Panc1 (cell line): ENCODE results near the gene ZNF407. TPM values are rescaled to one million over a fixed set of nuclear protein-coding genes. Genes with fewer than 3 reads are reported as not detected.

Source experiments
- ATAC-seq: fragments of 200-7000 bp; cut with Tn5 transposase; 2 replicates; pipeline ENCODE4 v1.9.1; 2020; ENCODE audit warnings: mild to moderate bottlenecking, moderate library complexity
- BruUV-seq: library from RNA; stranded (reverse); fragments of 400-500 nt; replicated peaks from 2 replicates; lab custom pipeline; 2021; lab: Mats Ljungman, UMichigan
- CTCF ChIA-PET: fragments of 300-600 bp; sonication (Branson Sonifier 250); formaldehyde crosslinking; loops from one replicate; lab custom pipeline; 2022; ENCODE audit warnings: antibody characterized with exemption; lab: Charles Lee
- POLR2A ChIA-PET: fragments of 300-600 bp; sonication (Branson Sonifier 250); formaldehyde crosslinking; loops from one replicate; lab custom pipeline; 2022; ENCODE audit warnings: antibody characterized with exemption; lab: Charles Lee
- DNase-seq: peaks from one replicate; pipeline ENCODE4 v3.0.0-alpha.2; 2010; ENCODE audit warnings: low read depth, low spot score
- H3K27ac ChIP-seq: 2 replicates; pipeline ENCODE4 v1.5.1; 2011; ENCODE audit warnings: mild to moderate bottlenecking, low read length, inconsistent platforms
- H3K27me3 ChIP-seq: fragments of 200-500 bp; sonication (Bioruptor generic); 2 replicates; pipeline ENCODE4 v1.6.0; 2014; ENCODE audit warnings: low read length, inconsistent platforms; ENCODE audit not compliant: control insufficient read depth, insufficient read depth
- H3K36me3 ChIP-seq: fragments of 200-500 bp; sonication (Bioruptor generic); 2 replicates; pipeline ENCODE4 v1.5.1; 2014; ENCODE audit warnings: inconsistent platforms, mild to moderate bottlenecking, low read length, moderate library complexity; ENCODE audit not compliant: control insufficient read depth, insufficient read depth
- H3K4me1 ChIP-seq: 2 replicates; pipeline ENCODE4 v1.5.1; 2011; ENCODE audit warnings: inconsistent platforms, mild to moderate bottlenecking, low read length, moderate library complexity; ENCODE audit not compliant: control insufficient read depth, insufficient read depth
- H3K4me3 ChIP-seq, 2 experiments: 2 replicates each; pipeline ENCODE4 v1.5.1; 2011 to 2012; ENCODE audit warnings: low read depth in 2 of 2, low read length in 2 of 2, mild to moderate bottlenecking in 2 of 2, inconsistent platforms in 1 of 2, moderate library complexity in 1 of 2
- H3K9me3 ChIP-seq: fragments of 200-500 bp; sonication (Bioruptor generic); 2 replicates; pipeline ENCODE4 v1.5.1; 2014; ENCODE audit warnings: low read depth, mild to moderate bottlenecking, inconsistent platforms, low read length, moderate library complexity; ENCODE audit not compliant: control insufficient read depth, insufficient read depth
- POLR2AphosphoS5 ChIP-seq: IDR thresholded peaks from 2 replicates; pipeline ENCODE4 v1.6.1; 2012; ENCODE audit warnings: mild to moderate bottlenecking, low read depth, low read length, moderate library complexity
- REST ChIP-seq, 2 experiments: IDR thresholded peaks; 2 replicates each; pipeline ENCODE4 v1.6.1; 2011 to 2012; ENCODE audit warnings: low read depth in 2 of 2, control low read depth in 1 of 2, low read length in 1 of 2, mild to moderate bottlenecking in 1 of 2, moderate library complexity in 1 of 2; ENCODE audit not compliant: insufficient read depth in 1 of 2
- SIN3A ChIP-seq: IDR thresholded peaks from 2 replicates; pipeline ENCODE4 v1.6.1; 2012; ENCODE audit warnings: low read depth, mild to moderate bottlenecking, low read length, moderate library complexity, borderline replicate concordance; ENCODE audit not compliant: insufficient read depth
- TCF7L2 ChIP-seq: IDR thresholded peaks from 2 replicates; pipeline ENCODE4 v1.6.1; 2011; ENCODE audit warnings: mild to moderate bottlenecking, low read depth, low read length, inconsistent platforms
- in situ Hi-C: cut with HindIII; loops from 2 replicates; pipeline ENCODE4 v1.10.0; 2016; ENCODE audit warnings: low sequenced_read_pairs, low pct_unique_long_range_greater_than_20kb
- intact Hi-C: fragments of 100-400 bp; cut with micrococcal nuclease; formaldehyde crosslinking; loops from one replicate; pipeline ENCODE4 v1.10.0; 2022; ENCODE audit not compliant: unreplicated experiment
- total RNA-seq: library from RNA; stranded (reverse); gene quantifications from one replicate; pipeline ENCODE4 v1.2.1, GENCODE V29; 2021; ENCODE audit not compliant: unreplicated experiment
- TF ChIP-seq, protein P1 (sequence below): fragments of 450-650 bp; IDR thresholded peaks from 2 replicates; pipeline ENCODE4 v1.5.1; 2017; ENCODE audit warnings: mild to moderate bottlenecking

ZNF407 gene
- total RNA-seq, 1 experiment from 2014 or later = 16.8 TPM

- BruUV-seq = no TSS peak
- TF ChIP-seq REST (IDR thresholded peaks at IDR 0.05; ENCODE audit: insufficient read depth in 1 of 2, low read depth in 2 of 2, low read length in 1 of 2) (no peak), TCF7L2 (no peak), POLR2AphosphoS5 (no peak), SIN3A (no peak)
- TF ChIP-seq, protein P1, sequence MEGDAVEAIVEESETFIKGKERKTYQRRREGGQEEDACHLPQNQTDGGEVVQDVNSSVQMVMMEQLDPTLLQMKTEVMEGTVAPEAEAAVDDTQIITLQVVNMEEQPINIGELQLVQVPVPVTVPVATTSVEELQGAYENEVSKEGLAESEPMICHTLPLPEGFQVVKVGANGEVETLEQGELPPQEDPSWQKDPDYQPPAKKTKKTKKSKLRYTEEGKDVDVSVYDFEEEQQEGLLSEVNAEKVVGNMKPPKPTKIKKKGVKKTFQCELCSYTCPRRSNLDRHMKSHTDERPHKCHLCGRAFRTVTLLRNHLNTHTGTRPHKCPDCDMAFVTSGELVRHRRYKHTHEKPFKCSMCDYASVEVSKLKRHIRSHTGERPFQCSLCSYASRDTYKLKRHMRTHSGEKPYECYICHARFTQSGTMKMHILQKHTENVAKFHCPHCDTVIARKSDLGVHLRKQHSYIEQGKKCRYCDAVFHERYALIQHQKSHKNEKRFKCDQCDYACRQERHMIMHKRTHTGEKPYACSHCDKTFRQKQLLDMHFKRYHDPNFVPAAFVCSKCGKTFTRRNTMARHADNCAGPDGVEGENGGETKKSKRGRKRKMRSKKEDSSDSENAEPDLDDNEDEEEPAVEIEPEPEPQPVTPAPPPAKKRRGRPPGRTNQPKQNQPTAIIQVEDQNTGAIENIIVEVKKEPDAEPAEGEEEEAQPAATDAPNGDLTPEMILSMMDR = no peak
- DNase-seq (no peak), ATAC-seq (no peak)
- intact Hi-C loops (no loop called here), in situ Hi-C loops (no loop called here)
- Histone ChIP-seq H3K4me1 (no peaks in the 10 kb centered on the region), H3K27me3 (no peaks in the 10 kb centered on the region), H3K9me3 (no peaks in the 10 kb centered on the region), H3K36me3 (no peaks in the 10 kb centered on the region), H3K4me3 (no peak overlapping the region), H3K27ac (no peak overlapping the region)
- CTCF ChIA-PET = no interaction called here
- POLR2A ChIA-PET = interaction anchor here (1.3 kb wide), 1 partner anchor 21 kb away, joined by 3 read pairs; no protein-coding TSS in a partner anchor
Observed at GRCh38 chr18:74928194-74928968, 330.7 kb downstream of the ZNF407 start.

DNA sequence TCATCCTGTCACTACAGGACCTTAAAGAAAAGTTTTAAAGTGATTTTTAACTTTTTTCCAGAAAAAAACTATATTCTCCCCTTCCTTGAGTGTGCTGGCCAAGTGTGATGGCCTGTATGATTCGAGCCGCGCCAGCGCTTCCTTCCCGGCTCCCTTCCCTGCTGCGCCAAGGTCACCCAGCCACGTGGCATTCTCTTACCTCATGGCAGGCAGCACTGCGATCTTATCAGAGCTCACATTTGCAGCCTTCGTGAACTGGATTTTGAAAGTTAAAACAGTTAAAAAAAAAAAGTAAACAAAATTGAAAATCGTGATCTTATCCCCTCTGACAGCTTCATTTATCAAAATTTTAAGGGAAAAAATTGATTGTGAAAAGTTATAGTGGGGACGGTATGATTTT lies 331.4 kb downstream of the ZNF407 start:
- TF ChIP-seq REST (IDR thresholded peaks at IDR 0.05; ENCODE audit: insufficient read depth in 1 of 2, low read depth in 2 of 2, low read length in 1 of 2) (no peak), TCF7L2 (no peak), POLR2AphosphoS5 (no peak), SIN3A (no peak)
- TF ChIP-seq, protein P1 = no peak
- no peaks in the 10 kb centered on the region for H3K4me1 ChIP-seq
- no peak overlapping the region for H3K27ac ChIP-seq
- intact Hi-C loops (no loop called here), in situ Hi-C loops (no loop called here)
- no peaks in the 10 kb centered on the region for H3K27me3 ChIP-seq
- no peak for DNase-seq
- no peak overlapping the region for H3K4me3 ChIP-seq
- no peaks in the 10 kb centered on the region for H3K9me3 ChIP-seq
- BruUV-seq = no TSS peak
- ChIA-PET POLR2A (interaction anchor here (1.3 kb wide), 1 partner anchor 20 kb away, joined by 3 read pairs; no protein-coding TSS in a partner anchor), CTCF (no interaction called here)
- no peaks in the 10 kb centered on the region for H3K36me3 ChIP-seq
- ATAC-seq = no peak
